Esophagus squamous epithelium (tissue), 5 donors: ENCODE data around the gene NFIB. TPM values are rescaled to one million over a fixed set of nuclear protein-coding genes. Genes with fewer than 3 reads are reported as not detected.
A peak's percentile ranks its signal among the peaks of the same experiment; 100 is the strongest.

ENCODE experiments used
- DNase-seq: peaks from one replicate; lab custom pipeline; 2025; lab: John Stamatoyannopoulos, UW
- H3K27ac ChIP-seq, 4 donors: fragments of 200-600 bp; sonication (generic); one replicate each; pipeline ENCODE4 v1.5.1; 2016 to 2019; ENCODE audit warnings: mild to moderate bottlenecking in 1 of 4
- H3K27me3 ChIP-seq, 4 donors: fragments of 200-600 bp; sonication (generic); 1 replicate in 3 of 4; 2 replicates in 1 of 4; pipeline versions ENCODE4 v1.5.1 to v1.6.0; 2017 to 2021; ENCODE audit warnings: antibody characterized with exemption in 1 of 4
- H3K36me3 ChIP-seq, 3 donors: fragments of 200-600 bp; sonication (generic); one replicate each; pipeline ENCODE4 v1.5.1; 2016 to 2019
- H3K4me1 ChIP-seq, 3 donors: fragments of 200-600 bp; sonication (generic); one replicate each; pipeline ENCODE4 v1.5.1; 2017 to 2019
- H3K4me3 ChIP-seq, 4 donors: fragments of 200-600 bp; sonication (generic); 1 replicate in 3 of 4; 2 replicates in 1 of 4; pipeline ENCODE4 v1.5.1; 2016 to 2019; ENCODE audit warnings: mild to moderate bottlenecking in 2 of 4, moderate library complexity in 1 of 4
- H3K9me3 ChIP-seq, 3 donors: fragments of 200-600 bp; sonication (generic); one replicate each; pipeline ENCODE4 v1.5.1; 2016 to 2019
- POLR2A ChIP-seq, 4 donors: fragments of 450-650 bp; IDR thresholded peaks; one replicate each; pipeline ENCODE4 v1.6.1; 2017; ENCODE audit warnings: antibody characterized with exemption in 4 of 4, mild to moderate bottlenecking in 4 of 4, moderate library complexity in 3 of 4
- WGBS, 2 donors: methylation state at CpG; one replicate each; pipeline ENCODE4 v1.1.5; 2018; 5-methylcytosine and 5-hydroxymethylcytosine counted together
- intact Hi-C: fragments of 100-400 bp; cut with DNase I; formaldehyde crosslinking; loops from one replicate; pipeline ENCODE4 v1.15.0; 2022
- total RNA-seq, 4 donors: library from RNA; depleted of rRNA; stranded (reverse); fragments of >200 nt; gene quantifications; one replicate each; pipeline ENCODE4 v1.1.0, GENCODE V29; 2016
- TF ChIP-seq, protein P1 (sequence below), 6 experiments: fragments of 450-650 bp in 4 of 6; fragments of 200-600 bp in 2 of 6; sonication (generic) in 2 of 6; IDR thresholded peaks; one replicate each; pipeline ENCODE4 v1.5.1; 2016 to 2019; ENCODE audit warnings: antibody characterized with exemption in 6 of 6, mild to moderate bottlenecking in 4 of 6, moderate library complexity in 4 of 6
- donor health status: DM: yes; HTN: yes; CAD: no.

Gene NFIB
- total RNA-seq, 4 donors from 2014 or later, result 16.8 to 38.1 (median 23.0) TPM

- Histone ChIP-seq H3K27me3 (no peaks in the 10 kb centered on the region), H3K4me3 (no peak overlapping the region), H3K36me3 (peaks cover 0 to 22% (median 0%) of the 10 kb centered on the region in 3 donors), H3K27ac (no peak overlapping the region), H3K4me1 (peaks cover 20 to 80% (median 21%) of the 10 kb centered on the region in 3 donors), H3K9me3 (no peaks in the 10 kb centered on the region)
- WGBS, 2 donors, result 77 to 83% methylated on average over 6 of the region's 6 CpGs
- intact Hi-C loops, result no loop called here
- TF ChIP-seq POLR2A (IDR thresholded peaks at IDR 0.05), result no peak
- TF ChIP-seq, protein P1, sequence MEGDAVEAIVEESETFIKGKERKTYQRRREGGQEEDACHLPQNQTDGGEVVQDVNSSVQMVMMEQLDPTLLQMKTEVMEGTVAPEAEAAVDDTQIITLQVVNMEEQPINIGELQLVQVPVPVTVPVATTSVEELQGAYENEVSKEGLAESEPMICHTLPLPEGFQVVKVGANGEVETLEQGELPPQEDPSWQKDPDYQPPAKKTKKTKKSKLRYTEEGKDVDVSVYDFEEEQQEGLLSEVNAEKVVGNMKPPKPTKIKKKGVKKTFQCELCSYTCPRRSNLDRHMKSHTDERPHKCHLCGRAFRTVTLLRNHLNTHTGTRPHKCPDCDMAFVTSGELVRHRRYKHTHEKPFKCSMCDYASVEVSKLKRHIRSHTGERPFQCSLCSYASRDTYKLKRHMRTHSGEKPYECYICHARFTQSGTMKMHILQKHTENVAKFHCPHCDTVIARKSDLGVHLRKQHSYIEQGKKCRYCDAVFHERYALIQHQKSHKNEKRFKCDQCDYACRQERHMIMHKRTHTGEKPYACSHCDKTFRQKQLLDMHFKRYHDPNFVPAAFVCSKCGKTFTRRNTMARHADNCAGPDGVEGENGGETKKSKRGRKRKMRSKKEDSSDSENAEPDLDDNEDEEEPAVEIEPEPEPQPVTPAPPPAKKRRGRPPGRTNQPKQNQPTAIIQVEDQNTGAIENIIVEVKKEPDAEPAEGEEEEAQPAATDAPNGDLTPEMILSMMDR (IDR thresholded peaks at IDR 0.05), result no peak
- no peak for DNase-seq
Measured at GRCh38 chr9:14306188-14306587, 7.8 kb downstream of the NFIB start.

DNA sequence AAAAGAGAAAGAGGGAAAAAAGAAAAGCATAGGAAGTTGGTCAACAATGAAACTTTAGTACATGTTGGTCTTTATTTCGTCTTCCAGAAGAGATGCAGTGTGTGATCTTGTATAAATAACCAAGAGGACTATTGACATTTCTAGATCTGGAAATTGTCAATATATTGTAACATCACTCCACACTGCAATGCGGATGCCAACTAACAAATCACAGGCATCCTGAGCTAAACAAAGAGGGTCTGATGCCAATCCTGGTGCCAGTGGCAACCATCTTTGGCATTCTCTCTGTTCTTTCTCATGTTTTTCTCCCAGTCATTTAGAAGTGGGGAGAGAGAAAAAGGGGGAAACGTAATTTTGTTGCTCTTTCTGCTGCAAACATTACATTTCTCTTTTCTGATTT is 9.7 kb downstream of the NFIB start:
- Histone ChIP-seq H3K4me1 (peaks cover 16 to 74% (median 17%) of the 10 kb centered on the region in 3 donors), H3K27ac (no peak overlapping the region)
- no peak for DNase-seq

DNA sequence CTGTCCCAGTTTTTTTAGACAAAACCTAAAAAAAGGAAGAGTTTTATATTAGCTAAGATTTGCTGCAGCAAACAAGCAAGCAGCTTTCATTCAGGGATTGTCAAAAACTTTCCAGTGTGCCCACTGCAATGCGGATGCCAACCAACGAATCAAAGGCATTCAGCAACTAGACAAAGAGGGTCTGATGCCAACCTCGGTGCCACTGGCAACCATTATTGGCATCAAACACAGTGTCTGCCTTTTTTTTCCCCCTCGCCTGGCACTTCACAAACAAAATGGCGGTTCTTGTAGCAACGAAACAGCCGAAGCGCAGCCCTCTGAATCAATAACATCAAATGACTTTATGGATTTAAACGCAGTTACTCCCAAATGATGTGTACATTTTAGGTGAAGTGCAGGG is 10.4 kb downstream of the NFIB start:
- no peak for TF ChIP-seq POLR2A (IDR thresholded peaks at IDR 0.05)
- TF ChIP-seq, protein P1 (IDR thresholded peaks at IDR 0.05), result no peak
- intact Hi-C loops, result no loop called here
- DNase-seq, result no peak
- Histone ChIP-seq H3K27me3 (no peaks in the 10 kb centered on the region), H3K36me3 (peaks cover 0 to 22% (median 0%) of the 10 kb centered on the region in 3 donors), H3K9me3 (no peaks in the 10 kb centered on the region), H3K4me3 (no peak overlapping the region), H3K4me1 (peaks cover 12 to 74% (median 17%) of the 10 kb centered on the region in 3 donors), H3K27ac (no peak overlapping the region)
- WGBS, 2 donors, result 77 to 88% methylated on average over 9 of the region's 9 CpGs

More for the DNA sequence above, 9.7 kb downstream of the NFIB start:
- 78 to 92% methylated on average over 3 of the region's 3 CpGs for WGBS, 2 donors
- H3K27me3 ChIP-seq, result no peaks in the 10 kb centered on the region
- intact Hi-C loops, result no loop called here
- H3K36me3 ChIP-seq, result peaks cover 0 to 22% (median 0%) of the 10 kb centered on the region in 3 donors
- H3K4me3 ChIP-seq, result no peak overlapping the region
- H3K9me3 ChIP-seq, result no peaks in the 10 kb centered on the region
- TF ChIP-seq, protein P1 (IDR thresholded peaks at IDR 0.05), result no peak
- TF ChIP-seq POLR2A (IDR thresholded peaks at IDR 0.05), result no peak

DNA sequence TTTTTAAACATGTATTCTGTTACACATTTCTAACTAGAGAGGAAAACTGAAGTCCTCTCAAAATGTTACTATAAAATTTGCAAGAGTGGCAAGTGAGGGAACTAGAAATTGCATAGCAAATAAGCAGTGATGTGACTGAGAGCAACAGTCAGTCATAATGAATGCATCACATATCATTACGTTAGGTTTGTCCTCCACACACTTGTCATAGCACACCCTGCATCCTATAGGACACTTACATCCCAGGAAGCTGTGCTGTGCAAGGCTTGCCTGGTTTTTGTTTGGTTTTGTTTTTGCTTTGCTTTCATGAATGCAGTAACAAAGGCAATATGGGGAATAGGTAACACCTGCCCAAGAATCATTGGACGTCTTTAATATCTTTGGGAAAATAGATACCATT is 10.8 kb downstream of the NFIB start:
- 83 to 86% methylated on average over 2 of the region's 2 CpGs for WGBS, 2 donors
- H3K4me3 ChIP-seq, result no peak overlapping the region
- DNase-seq, result no peak
- H3K9me3 ChIP-seq, result no peaks in the 10 kb centered on the region
- H3K4me1 ChIP-seq, result peaks cover 9 to 74% (median 16%) of the 10 kb centered on the region in 3 donors
- intact Hi-C loops, result no loop called here
- peaks cover 0 to 22% (median 0%) of the 10 kb centered on the region in 3 donors for H3K36me3 ChIP-seq
- TF ChIP-seq POLR2A (IDR thresholded peaks at IDR 0.05), result no peak
- TF ChIP-seq, protein P1 (IDR thresholded peaks at IDR 0.05), result no peak
- H3K27ac ChIP-seq, result no peak overlapping the region
- H3K27me3 ChIP-seq, result no peaks in the 10 kb centered on the region

DNA sequence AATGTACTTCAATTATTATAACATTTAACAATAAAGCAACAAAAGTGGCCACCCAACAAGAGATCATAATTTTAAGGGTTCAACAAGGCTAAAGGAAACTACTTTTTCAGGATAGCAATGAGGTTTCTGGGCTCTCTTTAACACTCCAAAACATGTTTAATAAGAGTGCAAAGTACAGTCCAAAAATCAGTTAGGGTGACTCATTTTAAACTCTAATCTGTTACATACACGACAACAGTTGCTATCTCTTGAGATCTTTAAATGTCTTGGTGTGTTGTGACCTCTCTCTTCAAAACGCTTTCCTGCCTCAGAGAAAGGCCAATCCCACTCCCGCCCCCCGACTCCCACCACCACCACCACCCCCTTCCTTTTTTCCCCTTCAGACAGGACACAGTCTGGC is 11.5 kb downstream of the NFIB start:
- Histone ChIP-seq H3K27ac (peak overlapping the region in 3 of 4 donors; percentile 24 to 38 (median 29)), H3K27me3 (no peaks in the 10 kb centered on the region), H3K9me3 (no peaks in the 10 kb centered on the region), H3K36me3 (peaks cover 0 to 22% (median 0%) of the 10 kb centered on the region in 3 donors), H3K4me1 (peaks cover 9 to 74% (median 12%) of the 10 kb centered on the region in 3 donors), H3K4me3 (no peak overlapping the region)
- TF ChIP-seq, protein P1 (IDR thresholded peaks at IDR 0.05), result no peak
- no peak for TF ChIP-seq POLR2A (IDR thresholded peaks at IDR 0.05)
- intact Hi-C loops, result no loop called here
- 20 to 26% methylated on average over 4 of the region's 4 CpGs for WGBS, 2 donors
- DNase-seq, result no peak
